ACHN (cell line): Measurements from ENCODE around the gene DNM3.
"Not testable (repeated sequence)": the region's sequence is repeated elsewhere in the genome, so short reads cannot be mapped to it uniquely, and the experiment has no call there.

Experiments used
- DNase-seq: peaks from one replicate; pipeline ENCODE4 v3.0.0-alpha.2; 2015
- in situ Hi-C: cut with HindIII; loops from 2 replicates; pipeline ENCODE4 v1.10.0; 2017; ENCODE audit warnings: low sequenced_read_pairs, low pct_ligation_motif_present, low pct_unique_long_range_greater_than_20kb

Gene DNM3

GRCh38 chr1:172411791-172412338, 570.6 kb downstream of the DNM3 start:
- in situ Hi-C loops, result loop anchor here (25.0 kb wide), 1 partner anchor 425 kb away; no protein-coding TSS in a partner anchor
- no peak for DNase-seq

GRCh38 chr1:172414331-172414730, 573.0 kb downstream of the DNM3 start:
- in situ Hi-C loops, result loop anchor here (25.0 kb wide), 1 partner anchor 427 kb away; no protein-coding TSS in a partner anchor
- no peak for DNase-seq

- no peak for DNase-seq
- in situ Hi-C loops, result loop anchor here (25.0 kb wide), 1 partner anchor 429 kb away; no protein-coding TSS in a partner anchor
Observed at GRCh38 chr1:172416496-172417035, 575.3 kb downstream of the DNM3 start.

GRCh38 chr1:172417557-172417956, 576.3 kb downstream of the DNM3 start:
- in situ Hi-C loops, result loop anchor here (25.0 kb wide), 1 partner anchor 430 kb away; no protein-coding TSS in a partner anchor
- peak; percentile 39 for DNase-seq

- in situ Hi-C loops, result loop anchor here (25.0 kb wide), 1 partner anchor 433 kb away; no protein-coding TSS in a partner anchor
- no peak for DNase-seq
Observed at GRCh38 chr1:172420385-172420784, 579.1 kb downstream of the DNM3 start, which contains the start of gene C1orf105. Gene C1orf105 (plus strand): TSS chr1:172420685. CDS start chr1:172420886, 201 bp downstream.

DNA sequence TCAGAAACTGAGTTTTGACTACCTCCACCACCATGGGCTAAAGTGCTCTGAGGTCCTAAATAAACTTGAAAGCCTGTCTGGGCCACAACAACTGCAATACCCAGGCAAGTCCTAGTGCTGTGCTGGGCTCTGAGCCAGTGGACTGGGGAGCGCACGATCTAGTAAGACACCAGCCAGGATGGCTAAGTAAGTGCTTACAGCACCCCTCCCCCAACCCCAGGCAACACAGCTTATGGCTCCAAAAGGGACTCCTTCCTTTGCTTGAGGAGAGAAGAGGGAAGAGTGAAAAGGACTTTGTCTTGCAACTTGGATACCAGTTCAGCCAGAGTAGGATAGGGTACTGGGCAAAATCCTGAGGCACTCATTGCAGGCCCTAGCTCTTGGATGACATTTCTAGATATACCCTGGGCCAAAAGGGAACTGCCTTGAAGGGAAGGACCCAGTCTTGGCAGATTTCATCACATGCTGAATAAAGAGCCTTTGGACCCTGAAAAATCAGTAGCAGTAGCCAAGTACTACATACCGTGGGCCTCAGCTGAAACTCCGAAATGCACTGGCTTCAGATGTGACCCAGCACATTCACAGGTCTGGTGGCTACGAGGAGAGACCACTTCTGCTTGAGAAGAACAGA, 580.8 kb downstream of the DNM3 start:
- no peak for DNase-seq
- in situ Hi-C loops, result loop anchor here (25.0 kb wide), 1 partner anchor 435 kb away; no protein-coding TSS in a partner anchor

DNA sequence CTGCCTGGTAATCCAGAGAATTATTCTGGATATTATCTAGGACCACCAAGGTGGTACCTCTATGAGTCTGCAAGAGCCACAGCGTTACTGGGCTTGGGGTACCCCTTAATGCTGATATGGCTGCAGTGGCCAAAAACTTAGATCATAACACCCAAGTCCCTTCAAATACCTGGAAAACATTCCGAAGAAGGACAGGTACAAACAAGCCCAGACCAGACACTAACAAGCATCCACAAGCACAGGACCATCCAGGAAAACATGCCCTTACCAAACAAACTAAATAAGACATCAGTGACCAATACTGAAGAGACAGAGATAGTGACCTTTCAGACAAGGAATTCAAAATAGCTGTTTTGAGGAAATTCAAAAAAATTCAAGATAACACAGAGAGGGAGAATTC, 582.0 kb downstream of the DNM3 start:
- no peak for DNase-seq
- in situ Hi-C loops, result loop anchor here (25.0 kb wide), 1 partner anchor 436 kb away; no protein-coding TSS in a partner anchor

DNA sequence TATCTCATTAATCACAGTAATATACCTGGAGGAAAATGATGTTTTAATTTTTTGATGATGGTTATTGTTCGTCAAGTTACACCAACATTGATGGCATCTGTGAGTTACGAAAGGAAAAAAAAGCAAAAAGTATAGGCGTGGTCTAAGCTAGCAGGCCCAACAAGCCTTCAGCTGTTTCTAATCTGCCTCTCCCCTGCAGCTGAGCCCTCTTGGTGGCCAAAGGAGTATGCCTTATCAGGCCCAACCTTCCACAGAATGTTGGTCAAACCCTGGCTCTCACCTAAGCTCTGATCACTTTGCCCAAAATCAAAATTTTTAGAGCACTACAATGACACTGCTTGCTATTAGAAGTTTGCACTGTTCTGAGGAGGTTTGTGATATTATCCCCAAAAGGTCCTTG, 584.0 kb downstream of the DNM3 start:
- in situ Hi-C loops, result no loop called here
- DNase-seq, result no peak

- in situ Hi-C loops, result no loop called here
- no peak for DNase-seq
Observed at GRCh38 chr1:172427191-172427590, 585.9 kb downstream of the DNM3 start.

DNA sequence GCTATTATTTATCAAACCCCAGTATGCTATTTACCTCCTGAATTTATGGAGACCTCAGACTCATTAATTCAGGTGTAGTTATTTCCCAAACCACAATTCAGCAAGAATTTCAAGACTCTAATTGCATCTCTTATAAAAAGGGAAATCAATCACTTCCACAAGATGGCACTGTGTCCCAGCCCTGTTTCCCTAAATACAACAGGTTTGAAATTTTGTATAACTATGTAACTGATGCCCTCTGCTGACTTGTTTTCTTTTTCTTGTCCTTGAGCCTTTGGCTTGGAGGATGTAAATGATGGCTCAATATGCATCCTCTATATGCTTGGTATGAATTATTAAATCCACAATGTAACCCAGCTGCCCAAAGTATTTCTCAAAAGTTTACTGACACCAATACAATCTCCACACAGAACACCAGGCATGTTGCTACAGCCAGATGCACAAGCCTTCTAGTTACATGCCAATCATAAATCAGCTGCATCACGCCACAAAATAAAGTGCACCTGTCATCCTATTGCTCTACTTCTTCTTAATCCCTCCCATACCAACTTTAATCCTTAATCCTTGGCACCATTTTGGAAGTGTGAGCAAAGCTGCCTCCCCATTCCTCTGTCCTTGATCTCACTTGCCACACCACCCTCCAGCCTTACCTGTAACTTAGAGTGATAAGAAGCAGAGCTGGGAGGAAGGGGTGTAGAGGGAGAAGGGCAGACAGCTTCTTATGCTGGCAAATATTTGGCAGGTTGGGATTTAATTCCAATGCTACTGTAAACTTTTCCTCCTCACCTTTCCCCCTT, 588.2 kb downstream of the DNM3 start:
- DNase-seq, result peak; percentile 82
- in situ Hi-C loops, result no loop called here

DNA sequence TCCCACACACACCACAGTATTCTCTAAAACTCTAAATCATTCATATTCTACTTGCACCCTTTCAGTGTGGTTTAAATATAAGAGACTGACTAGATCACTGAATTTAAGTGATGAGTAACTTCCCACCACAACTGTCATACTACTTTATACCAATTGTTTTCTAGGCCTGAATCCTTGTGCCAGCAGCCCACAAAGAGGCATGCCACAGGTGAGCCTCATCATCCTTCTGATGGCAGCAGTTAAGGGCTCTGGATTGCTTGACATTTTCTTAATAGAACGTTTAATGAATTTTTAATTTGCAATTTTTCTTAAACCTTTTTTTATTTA, 588.8 kb downstream of the DNM3 start:
- in situ Hi-C loops, result no loop called here
- DNase-seq, result no peak

- in situ Hi-C loops, result no loop called here
- DNase-seq, result no peak
Observed at GRCh38 chr1:172431204-172431603, 589.9 kb downstream of the DNM3 start.

DNA sequence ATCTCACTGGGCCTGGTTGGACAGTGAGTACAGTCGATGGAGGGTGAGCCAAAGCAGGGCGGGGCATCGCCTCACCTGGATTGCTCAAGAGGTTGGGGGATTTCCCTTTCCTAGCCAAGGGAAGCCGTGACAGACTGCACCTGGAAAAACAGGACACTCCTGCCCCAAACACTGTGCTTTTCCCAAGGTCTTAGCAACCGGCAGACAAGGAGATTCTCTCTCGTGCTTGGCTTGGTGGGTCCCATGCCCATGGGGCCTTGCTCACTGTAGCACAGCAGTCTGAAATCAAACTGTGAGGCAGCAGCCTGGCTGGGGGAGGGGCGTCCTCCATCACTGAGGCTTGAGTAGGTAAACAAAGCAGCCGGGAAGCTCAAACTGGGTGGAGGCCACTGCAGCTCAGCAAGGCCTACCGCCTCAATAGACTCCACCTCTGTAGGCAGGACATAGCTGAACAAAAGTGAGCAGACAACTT, 590.5 kb downstream of the DNM3 start:
- DNase-seq, result no peak

GRCh38 chr1:172437183-172437582, 595.9 kb downstream of the DNM3 start:
- DNase-seq, in situ Hi-C loops: not testable (repeated sequence)

More for the DNA sequence above, 590.5 kb downstream of the DNM3 start:
- in situ Hi-C loops, result no loop called here

- in situ Hi-C loops, result no loop called here
Observed at GRCh38 chr1:172442404-172442803, 601.1 kb downstream of the DNM3 start.

DNA sequence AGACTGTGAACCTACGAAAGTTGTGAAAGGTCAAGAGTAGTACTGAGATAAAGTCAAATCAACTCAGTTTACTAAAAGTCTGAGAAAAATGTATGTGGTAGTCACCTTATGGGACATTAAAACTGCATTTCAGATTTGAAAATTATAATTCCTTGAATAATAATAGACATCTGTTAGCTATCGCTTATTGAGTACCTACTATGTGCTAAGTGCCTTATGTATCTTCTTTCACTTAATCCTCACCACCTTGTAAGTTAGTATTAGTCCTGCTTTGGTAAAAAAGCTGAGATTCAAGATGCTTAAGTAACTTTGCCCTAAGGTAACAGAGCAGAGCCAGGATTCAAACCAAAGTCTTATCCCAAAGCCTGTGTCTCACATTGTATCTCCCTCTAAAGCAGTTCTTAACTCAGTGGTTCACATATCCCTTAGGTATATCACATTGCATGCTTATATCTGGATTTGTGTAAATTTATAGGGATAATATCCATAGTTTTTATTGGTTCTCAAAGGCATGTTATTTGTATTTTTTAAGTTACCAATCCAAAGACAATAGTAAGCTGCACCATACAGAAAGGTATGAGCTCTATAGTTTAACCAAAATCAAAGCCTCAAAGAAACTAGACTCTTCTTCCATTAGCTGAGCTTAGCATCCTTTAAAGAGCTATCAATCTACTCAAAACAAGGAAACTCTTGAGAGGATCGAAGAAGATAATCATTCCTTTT, 601.7 kb downstream of the DNM3 start:
- in situ Hi-C loops, result no loop called here
- DNase-seq, result no peak

More at GRCh38 chr1:172442404-172442803, 601.1 kb downstream of the DNM3 start:
- no peak for DNase-seq

GRCh38 chr1:172443666-172444453, 602.6 kb downstream of the DNM3 start, which contains the start of gene PIGC:
Gene PIGC (minus strand): TSS chr1:172444069. CDS start chr1:172442622, 1,447 bp downstream.
- in situ Hi-C loops, result no loop called here

More at GRCh38 chr1:172443666-172444453, 602.6 kb downstream of the DNM3 start, which contains the start of gene PIGC:
- peak; percentile 90 for DNase-seq
